Colonic mucosa (tissue), 4 donors: ENCODE results near the gene DTX4. TPM values are rescaled to one million over a fixed set of nuclear protein-coding genes. Genes with fewer than 3 reads are reported as not detected.

Source experiments
- DNase-seq: peaks from one replicate; pipeline ENCODE4 v3.0.0-alpha.2; 2020
- H3K27ac ChIP-seq: fragments of 200-600 bp; one replicate; pipeline ENCODE4 v1.8.0; 2021
- H3K27me3 ChIP-seq: fragments of 200-600 bp; one replicate; pipeline ENCODE4 v1.8.0; 2021
- H3K36me3 ChIP-seq: fragments of 200-600 bp; one replicate; pipeline ENCODE4 v1.8.0; 2021
- H3K4me1 ChIP-seq: fragments of 200-600 bp; one replicate; pipeline ENCODE4 v1.8.0; 2021; ENCODE audit warnings: mild to moderate bottlenecking
- H3K4me3 ChIP-seq: fragments of 200-600 bp; one replicate; pipeline ENCODE4 v1.8.0; 2021
- H3K9ac ChIP-seq, 2 donors: one replicate each; pipeline ENCODE4 v1.7.0; 2013; ENCODE audit warnings: control low read depth in 2 of 2, low read depth in 2 of 2, low read length in 2 of 2
- H3K9me3 ChIP-seq: fragments of 200-600 bp; one replicate; pipeline ENCODE4 v1.8.0; 2021
- CTCF ChIP-seq: fragments of 200-600 bp; IDR thresholded peaks from one replicate; pipeline ENCODE4 v1.8.0; 2022; ENCODE audit warnings: antibody characterized with exemption, mild to moderate bottlenecking
- intact Hi-C: fragments of 100-400 bp; cut with DNase I; formaldehyde crosslinking; loops from one replicate; pipeline ENCODE4 v1.14.1; 2022
- total RNA-seq, 2 donors: library from RNA; stranded (reverse); fragmentation: NEBNext Ultra II Directional in 1 of 2; extraction: Animal tissue kit (Norgen Biotek cat#: 25700) in 1 of 2; gene quantifications; one replicate each; pipeline ENCODE4 v1.2.1, GENCODE V29; 2021
- donor health status: healthy.
- donor health status: DM: no; HTN: no; CAD: no.
- donor health status: DM: no; HTN: no; CAD: no.

Gene DTX4
- total RNA-seq, 2 donors from 2014 or later, result 54.7 to 59.7 TPM

GRCh38 chr11:59219836-59220235 lies 47.9 kb downstream of the DTX4 start:
- no peak overlapping the region for H3K27ac ChIP-seq
- H3K9me3 ChIP-seq, result no peaks in the 10 kb centered on the region
- no peak for TF ChIP-seq CTCF
- DNase-seq, result no peak
- intact Hi-C loops, result no loop called here
- no peaks in the 10 kb centered on the region for H3K4me1 ChIP-seq
- no peak overlapping the region for H3K4me3 ChIP-seq
- no peaks in the 10 kb centered on the region for H3K36me3 ChIP-seq
- no peak overlapping the region for H3K9ac ChIP-seq
- H3K27me3 ChIP-seq, result no peaks in the 10 kb centered on the region

DNA sequence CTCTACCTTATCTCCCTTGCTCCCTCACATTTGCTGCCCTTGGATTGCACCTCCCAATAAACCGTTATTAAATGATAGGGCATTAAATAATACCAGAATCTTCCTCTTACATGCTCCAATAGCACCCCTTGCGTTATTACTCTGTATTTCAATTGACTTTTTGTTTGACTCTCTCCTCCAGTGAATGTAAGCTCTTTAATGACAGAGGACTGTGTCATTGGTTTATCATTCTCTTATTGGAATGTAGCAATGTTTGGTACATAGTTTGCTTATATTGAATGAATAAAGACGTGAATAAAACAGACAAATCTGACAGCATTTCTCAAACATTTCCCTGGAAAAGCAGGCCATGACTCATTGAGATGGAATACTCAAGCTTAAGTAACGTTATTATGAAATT lies 49.5 kb downstream of the DTX4 start:
- no peak overlapping the region for H3K27ac ChIP-seq
- no peaks in the 10 kb centered on the region for H3K9me3 ChIP-seq
- no peaks in the 10 kb centered on the region for H3K36me3 ChIP-seq
- no peaks in the 10 kb centered on the region for H3K27me3 ChIP-seq
- H3K4me3 ChIP-seq, result no peak overlapping the region
- TF ChIP-seq CTCF, result no peak
- intact Hi-C loops, result no loop called here
- no peaks in the 10 kb centered on the region for H3K4me1 ChIP-seq
- H3K9ac ChIP-seq, result no peak overlapping the region
- no peak for DNase-seq

- intact Hi-C loops, result no loop called here
- no peaks in the 10 kb centered on the region for H3K36me3 ChIP-seq
- no peak for DNase-seq
- H3K9me3 ChIP-seq, result no peaks in the 10 kb centered on the region
- H3K27me3 ChIP-seq, result no peaks in the 10 kb centered on the region
- no peaks in the 10 kb centered on the region for H3K4me1 ChIP-seq
- H3K27ac ChIP-seq, result no peak overlapping the region
- no peak overlapping the region for H3K4me3 ChIP-seq
- H3K9ac ChIP-seq, result no peak overlapping the region
- no peak for TF ChIP-seq CTCF
These were observed 50.6 kb downstream of the DTX4 start for GRCh38 chr11:59222464-59223060.

- Histone ChIP-seq H3K36me3 (no peaks in the 10 kb centered on the region), H3K27ac (peak overlapping the region; percentile 50), H3K27me3 (no peaks in the 10 kb centered on the region), H3K4me3 (no peak overlapping the region), H3K9me3 (no peaks in the 10 kb centered on the region), H3K9ac (no peak overlapping the region), H3K4me1 (no peaks in the 10 kb centered on the region)
- TF ChIP-seq CTCF, result no peak
- DNase-seq, result no peak
- intact Hi-C loops, result no loop called here
These were observed 51.2 kb downstream of the DTX4 start for GRCh38 chr11:59223177-59223576.

- H3K36me3 ChIP-seq, result no peaks in the 10 kb centered on the region
- H3K9ac ChIP-seq, result no peak overlapping the region
- DNase-seq, result no peak
- TF ChIP-seq CTCF, result no peak
- H3K27ac ChIP-seq, result peak overlapping the region; percentile 50
- H3K9me3 ChIP-seq, result no peaks in the 10 kb centered on the region
- no peaks in the 10 kb centered on the region for H3K4me1 ChIP-seq
- H3K27me3 ChIP-seq, result no peaks in the 10 kb centered on the region
- H3K4me3 ChIP-seq, result no peak overlapping the region
- intact Hi-C loops, result no loop called here
These were observed 51.7 kb downstream of the DTX4 start for GRCh38 chr11:59223611-59224010.
